Tibial artery (tissue), 4 donors: ENCODE results near the gene SRBD1.

Experiments used
- DNase-seq, 2 donors: peaks; one replicate each; pipeline ENCODE4 v3.0.0-alpha.2; 2019
- H3K27ac ChIP-seq, 2 donors: fragments of 200-600 bp; sonication (generic) in 1 of 2; 1 replicate in 1 of 2; 2 replicates in 1 of 2; pipeline ENCODE4 v1.5.1; 2018 to 2019; ENCODE audit warnings: mild to moderate bottlenecking in 1 of 2
- H3K27me3 ChIP-seq, 2 donors: fragments of 200-600 bp; sonication (generic) in 1 of 2; one replicate each; pipeline versions ENCODE4 v1.5.1 to v1.6.0; 2016 to 2019
- H3K36me3 ChIP-seq, 3 donors: fragments of 200-600 bp; sonication (generic) in 2 of 3; one replicate each; pipeline ENCODE4 v1.5.1; 2016 to 2019; ENCODE audit warnings: mild to moderate bottlenecking in 2 of 3
- H3K4me1 ChIP-seq, 4 donors: fragments of 200-600 bp; sonication (generic) in 2 of 4; 1 replicate in 3 of 4; 2 replicates in 1 of 4; pipeline ENCODE4 v1.5.1; 2016 to 2019
- H3K4me3 ChIP-seq, 2 donors: fragments of 200-600 bp; sonication (generic) in 1 of 2; 1 replicate in 1 of 2; 2 replicates in 1 of 2; pipeline ENCODE4 v1.5.1; 2018 to 2019; ENCODE audit warnings: mild to moderate bottlenecking in 2 of 2
- H3K9me3 ChIP-seq, 3 donors: fragments of 200-600 bp; sonication (generic) in 1 of 3; one replicate each; pipeline ENCODE4 v1.5.1; 2016 to 2019
- intact Hi-C: fragments of 100-400 bp; cut with DNase I; formaldehyde crosslinking; loops from one replicate; pipeline ENCODE4 v1.15.0; 2023; ENCODE audit warnings: low total_unique reads
- TF ChIP-seq, protein P1 (sequence below), 2 experiments: fragments of 200-600 bp in 1 of 2; fragments of 450-650 bp in 1 of 2; IDR thresholded peaks; one replicate each; pipeline ENCODE4 v1.5.1; 2017 to 2019; ENCODE audit warnings: antibody characterized with exemption in 2 of 2, mild to moderate bottlenecking in 1 of 2, moderate library complexity in 1 of 2

SRBD1 gene

DNA sequence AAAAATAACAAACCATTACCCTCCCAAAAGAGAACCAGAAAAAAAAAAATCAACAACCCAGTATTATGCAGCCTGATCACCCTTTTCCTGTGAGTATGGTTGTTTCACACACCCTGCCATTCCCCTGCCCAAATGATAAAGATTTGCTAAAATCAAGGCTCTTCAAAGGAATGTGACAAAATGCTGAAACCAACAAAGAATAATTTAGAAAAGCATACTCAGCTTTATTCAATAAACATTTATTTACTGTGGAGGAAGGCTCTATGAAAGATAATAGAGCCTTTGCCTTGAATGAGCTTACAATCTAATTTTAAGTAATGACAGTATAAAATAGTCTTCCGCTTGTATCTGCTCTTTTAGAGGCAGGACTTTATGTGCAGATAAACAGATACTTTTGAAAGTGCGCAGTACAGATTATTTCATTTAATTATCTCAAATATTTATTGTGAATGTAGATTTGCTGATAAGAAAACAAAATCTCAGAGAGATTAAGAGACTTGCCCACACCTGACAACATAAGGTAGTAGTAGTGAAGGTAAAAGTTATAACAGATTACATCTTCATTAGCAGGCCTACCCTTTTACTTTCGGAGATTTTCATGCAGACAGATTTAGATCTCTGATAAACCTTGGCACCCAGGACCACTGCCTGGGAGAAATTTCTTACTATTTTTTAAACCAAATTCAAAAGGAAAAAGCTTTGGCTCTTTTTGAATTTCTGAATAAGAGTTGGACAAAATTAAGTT lies 211.9 kb downstream of the SRBD1 start:
- TF ChIP-seq, protein P1, sequence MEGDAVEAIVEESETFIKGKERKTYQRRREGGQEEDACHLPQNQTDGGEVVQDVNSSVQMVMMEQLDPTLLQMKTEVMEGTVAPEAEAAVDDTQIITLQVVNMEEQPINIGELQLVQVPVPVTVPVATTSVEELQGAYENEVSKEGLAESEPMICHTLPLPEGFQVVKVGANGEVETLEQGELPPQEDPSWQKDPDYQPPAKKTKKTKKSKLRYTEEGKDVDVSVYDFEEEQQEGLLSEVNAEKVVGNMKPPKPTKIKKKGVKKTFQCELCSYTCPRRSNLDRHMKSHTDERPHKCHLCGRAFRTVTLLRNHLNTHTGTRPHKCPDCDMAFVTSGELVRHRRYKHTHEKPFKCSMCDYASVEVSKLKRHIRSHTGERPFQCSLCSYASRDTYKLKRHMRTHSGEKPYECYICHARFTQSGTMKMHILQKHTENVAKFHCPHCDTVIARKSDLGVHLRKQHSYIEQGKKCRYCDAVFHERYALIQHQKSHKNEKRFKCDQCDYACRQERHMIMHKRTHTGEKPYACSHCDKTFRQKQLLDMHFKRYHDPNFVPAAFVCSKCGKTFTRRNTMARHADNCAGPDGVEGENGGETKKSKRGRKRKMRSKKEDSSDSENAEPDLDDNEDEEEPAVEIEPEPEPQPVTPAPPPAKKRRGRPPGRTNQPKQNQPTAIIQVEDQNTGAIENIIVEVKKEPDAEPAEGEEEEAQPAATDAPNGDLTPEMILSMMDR (IDR thresholded peaks at IDR 0.05) = no peak
- intact Hi-C loops = no loop called here
- no peak overlapping the region for H3K27ac ChIP-seq

DNA sequence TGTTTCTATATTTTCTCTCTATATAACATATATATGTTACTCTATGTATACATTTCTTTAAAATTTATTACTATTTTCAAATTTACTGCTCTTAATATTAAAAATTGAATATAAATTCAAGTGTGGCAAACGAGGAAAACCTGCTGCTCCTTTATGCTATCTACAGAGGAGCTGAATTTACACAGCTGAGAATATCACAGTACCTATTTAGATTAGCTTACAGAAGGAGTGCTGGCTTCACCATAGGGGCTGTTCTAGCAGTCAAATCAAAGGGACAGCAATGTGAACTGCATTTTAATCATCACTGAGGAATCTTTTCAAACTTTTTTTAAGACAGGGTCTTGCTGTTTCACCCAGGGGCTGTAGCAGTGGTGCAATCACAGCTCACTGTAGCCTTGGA lies 213.8 kb downstream of the SRBD1 start:
- Histone ChIP-seq H3K4me1 (no peaks in the 10 kb centered on the region), H3K9me3 (no peaks in the 10 kb centered on the region), H3K27me3 (no peaks in the 10 kb centered on the region), H3K36me3 (peaks cover 0 to 5% (median 5%) of the 10 kb centered on the region in 3 donors), H3K27ac (no peak overlapping the region), H3K4me3 (no peak overlapping the region)
- intact Hi-C loops = no loop called here
- TF ChIP-seq, protein P1 (IDR thresholded peaks at IDR 0.05) = no peak
- no peak for DNase-seq

More for the DNA sequence above, 211.9 kb downstream of the SRBD1 start:
- Histone ChIP-seq H3K4me3 (no peak overlapping the region), H3K36me3 (no peaks in the 10 kb centered on the region), H3K4me1 (no peaks in the 10 kb centered on the region), H3K27me3 (no peaks in the 10 kb centered on the region), H3K9me3 (no peaks in the 10 kb centered on the region)
- DNase-seq = no peak

DNA sequence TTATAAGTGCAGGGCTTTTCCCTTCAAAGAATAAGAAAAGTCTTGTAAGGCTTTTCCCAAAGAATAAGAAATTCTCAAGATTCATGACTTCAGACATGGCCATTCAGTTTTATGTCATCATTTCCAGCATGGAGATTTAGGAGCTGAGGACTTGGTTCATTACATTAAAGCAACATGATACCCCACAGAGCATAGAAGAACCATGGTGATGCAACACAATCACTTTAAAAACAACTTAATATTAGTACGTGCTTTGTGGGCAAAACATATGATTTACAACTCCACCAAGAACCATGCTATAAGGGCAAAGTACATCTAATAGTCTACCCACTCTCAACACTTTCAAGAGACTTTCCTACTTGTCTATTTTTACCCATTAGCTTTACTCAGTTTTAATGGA lies 214.4 kb downstream of the SRBD1 start:
- TF ChIP-seq, protein P1 (IDR thresholded peaks at IDR 0.05) = no peak
- intact Hi-C loops = no loop called here
- no peak overlapping the region for H3K4me3 ChIP-seq
- H3K27ac ChIP-seq = no peak overlapping the region
- H3K4me1 ChIP-seq = no peaks in the 10 kb centered on the region
- no peaks in the 10 kb centered on the region for H3K27me3 ChIP-seq
- peaks cover 0 to 8% (median 5%) of the 10 kb centered on the region in 3 donors for H3K36me3 ChIP-seq
- no peak for DNase-seq
- no peaks in the 10 kb centered on the region for H3K9me3 ChIP-seq

DNA sequence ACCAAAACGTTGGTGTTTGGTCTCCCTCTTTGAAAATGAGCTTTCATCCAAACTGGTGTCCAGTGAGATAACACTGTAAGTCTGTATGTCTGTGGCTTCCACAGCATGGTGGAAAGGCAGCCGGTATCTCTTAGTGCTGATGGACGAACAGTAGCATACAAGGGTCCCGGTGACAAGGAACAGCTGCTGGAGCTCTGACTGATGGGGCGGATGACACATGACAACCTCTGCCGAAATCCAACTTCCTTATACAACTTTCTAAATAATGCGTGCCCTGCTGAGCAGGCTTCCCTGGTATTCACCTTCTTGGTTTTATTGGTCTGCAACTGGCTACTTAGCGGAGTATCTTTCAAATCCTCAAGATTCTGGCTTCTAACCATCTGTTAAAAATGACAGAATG lies 216.2 kb downstream of the SRBD1 start:
- TF ChIP-seq, protein P1 (IDR thresholded peaks at IDR 0.05) = no peak
- intact Hi-C loops = no loop called here
- H3K27me3 ChIP-seq = no peaks in the 10 kb centered on the region
- no peak for DNase-seq
- no peaks in the 10 kb centered on the region for H3K4me1 ChIP-seq
- no peaks in the 10 kb centered on the region for H3K9me3 ChIP-seq
- H3K27ac ChIP-seq = no peak overlapping the region
- peaks cover 0 to 8% (median 5%) of the 10 kb centered on the region in 3 donors for H3K36me3 ChIP-seq
- H3K4me3 ChIP-seq = no peak overlapping the region

DNA sequence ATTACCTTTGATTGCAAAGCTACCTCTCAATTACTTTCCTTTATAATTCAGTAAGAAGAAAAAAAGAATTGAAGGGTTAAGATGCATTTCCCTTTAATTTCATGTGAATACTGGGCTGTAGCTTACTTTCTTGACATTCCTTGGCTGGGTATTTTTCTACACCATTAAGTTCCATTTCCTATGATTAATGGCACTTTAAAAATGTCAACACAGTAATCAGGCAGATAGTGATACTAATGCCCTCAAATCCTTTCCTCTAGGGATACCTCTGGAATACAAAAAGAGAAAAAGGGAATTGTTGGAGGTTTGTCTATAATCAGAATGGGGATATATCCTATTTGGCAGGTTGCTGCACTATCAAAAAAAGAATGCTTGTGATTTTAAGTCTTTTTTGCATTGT lies 216.9 kb downstream of the SRBD1 start:
- Histone ChIP-seq H3K4me1 (no peaks in the 10 kb centered on the region), H3K9me3 (no peaks in the 10 kb centered on the region), H3K36me3 (peaks cover 3 to 11% (median 5%) of the 10 kb centered on the region in 3 donors), H3K4me3 (no peak overlapping the region), H3K27ac (no peak overlapping the region), H3K27me3 (no peaks in the 10 kb centered on the region)
- TF ChIP-seq, protein P1 (IDR thresholded peaks at IDR 0.05) = no peak
- intact Hi-C loops = no loop called here
- DNase-seq = no peak
